Fibroblast of mammary gland (primary cell): ENCODE data around the gene CDK11A.

Experiments
- DNase-seq: peaks from one replicate; pipeline ENCODE4 v3.0.0-alpha.2; 2010; ENCODE audit warnings: low read depth
- H3K4me3 ChIP-seq: 2 replicates; pipeline ENCODE4 v1.5.1; 2011; ENCODE audit warnings: low read depth, mild to moderate bottlenecking, low read length, moderate library complexity; ENCODE audit not compliant: control insufficient read depth
- TF ChIP-seq, protein P1 (sequence below): conservative IDR thresholded peaks from 2 replicates; pipeline ENCODE4 v1.5.1; 2011; ENCODE audit warnings: low read depth, low read length, inconsistent platforms; ENCODE audit not compliant: control insufficient read depth, insufficient read depth

CDK11A gene

DNA sequence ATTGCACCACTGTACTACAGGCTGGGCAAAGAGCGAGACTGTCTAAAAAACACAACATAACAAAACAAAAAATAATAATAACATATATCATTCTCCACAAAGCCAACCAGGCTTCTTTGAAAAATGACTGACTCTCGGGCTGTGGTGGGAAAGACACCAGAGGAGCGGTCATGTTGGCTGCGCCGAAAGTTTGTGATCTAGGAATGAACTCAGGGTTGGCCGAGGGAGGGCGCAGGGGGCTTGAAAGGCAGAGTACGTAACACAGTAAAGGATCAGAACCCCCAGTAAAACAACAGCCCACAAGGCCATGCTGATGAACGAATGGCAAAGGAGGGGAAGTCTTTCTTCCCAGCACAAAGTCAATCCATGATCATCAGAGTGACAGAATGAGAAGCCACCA lies 36.3 kb downstream of the CDK11A start:
- no peak for DNase-seq
- no peak overlapping the region for H3K4me3 ChIP-seq
- TF ChIP-seq, protein P1, sequence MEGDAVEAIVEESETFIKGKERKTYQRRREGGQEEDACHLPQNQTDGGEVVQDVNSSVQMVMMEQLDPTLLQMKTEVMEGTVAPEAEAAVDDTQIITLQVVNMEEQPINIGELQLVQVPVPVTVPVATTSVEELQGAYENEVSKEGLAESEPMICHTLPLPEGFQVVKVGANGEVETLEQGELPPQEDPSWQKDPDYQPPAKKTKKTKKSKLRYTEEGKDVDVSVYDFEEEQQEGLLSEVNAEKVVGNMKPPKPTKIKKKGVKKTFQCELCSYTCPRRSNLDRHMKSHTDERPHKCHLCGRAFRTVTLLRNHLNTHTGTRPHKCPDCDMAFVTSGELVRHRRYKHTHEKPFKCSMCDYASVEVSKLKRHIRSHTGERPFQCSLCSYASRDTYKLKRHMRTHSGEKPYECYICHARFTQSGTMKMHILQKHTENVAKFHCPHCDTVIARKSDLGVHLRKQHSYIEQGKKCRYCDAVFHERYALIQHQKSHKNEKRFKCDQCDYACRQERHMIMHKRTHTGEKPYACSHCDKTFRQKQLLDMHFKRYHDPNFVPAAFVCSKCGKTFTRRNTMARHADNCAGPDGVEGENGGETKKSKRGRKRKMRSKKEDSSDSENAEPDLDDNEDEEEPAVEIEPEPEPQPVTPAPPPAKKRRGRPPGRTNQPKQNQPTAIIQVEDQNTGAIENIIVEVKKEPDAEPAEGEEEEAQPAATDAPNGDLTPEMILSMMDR: no peak

DNA sequence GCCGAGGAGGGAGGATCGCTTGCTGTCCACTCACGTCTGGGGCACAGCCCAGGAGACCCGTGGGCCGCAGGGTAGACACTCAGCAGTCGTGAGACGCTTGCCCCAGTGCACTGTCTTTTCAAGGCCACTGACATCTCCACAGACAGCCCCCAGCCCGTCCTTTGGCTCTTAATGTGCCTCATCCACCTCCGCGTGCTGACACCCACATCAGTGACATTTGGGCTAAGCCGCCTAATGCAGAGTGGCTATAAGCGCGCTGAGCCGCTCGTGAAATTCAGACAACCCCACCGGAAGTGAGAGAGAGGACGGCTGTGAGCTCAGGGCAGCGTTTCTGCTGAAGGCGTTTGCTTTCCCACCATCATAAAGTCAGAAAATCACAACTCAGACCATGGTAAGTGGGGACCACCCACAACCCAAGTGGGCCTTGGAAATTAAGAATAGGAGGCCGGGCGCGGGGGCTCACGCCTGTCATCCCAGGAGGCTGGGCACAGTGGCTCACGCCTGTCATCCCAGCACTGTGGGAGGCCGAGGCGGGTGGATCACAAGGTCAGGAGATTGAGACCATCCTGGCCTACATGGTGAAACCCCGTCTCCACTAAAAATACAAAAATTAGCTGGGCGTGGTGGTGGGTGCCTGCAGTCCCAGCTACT lies 40.0 kb downstream of the CDK11A start:
- TF ChIP-seq, protein P1: no peak
- DNase-seq: no peak
- H3K4me3 ChIP-seq: no peak overlapping the region

DNA sequence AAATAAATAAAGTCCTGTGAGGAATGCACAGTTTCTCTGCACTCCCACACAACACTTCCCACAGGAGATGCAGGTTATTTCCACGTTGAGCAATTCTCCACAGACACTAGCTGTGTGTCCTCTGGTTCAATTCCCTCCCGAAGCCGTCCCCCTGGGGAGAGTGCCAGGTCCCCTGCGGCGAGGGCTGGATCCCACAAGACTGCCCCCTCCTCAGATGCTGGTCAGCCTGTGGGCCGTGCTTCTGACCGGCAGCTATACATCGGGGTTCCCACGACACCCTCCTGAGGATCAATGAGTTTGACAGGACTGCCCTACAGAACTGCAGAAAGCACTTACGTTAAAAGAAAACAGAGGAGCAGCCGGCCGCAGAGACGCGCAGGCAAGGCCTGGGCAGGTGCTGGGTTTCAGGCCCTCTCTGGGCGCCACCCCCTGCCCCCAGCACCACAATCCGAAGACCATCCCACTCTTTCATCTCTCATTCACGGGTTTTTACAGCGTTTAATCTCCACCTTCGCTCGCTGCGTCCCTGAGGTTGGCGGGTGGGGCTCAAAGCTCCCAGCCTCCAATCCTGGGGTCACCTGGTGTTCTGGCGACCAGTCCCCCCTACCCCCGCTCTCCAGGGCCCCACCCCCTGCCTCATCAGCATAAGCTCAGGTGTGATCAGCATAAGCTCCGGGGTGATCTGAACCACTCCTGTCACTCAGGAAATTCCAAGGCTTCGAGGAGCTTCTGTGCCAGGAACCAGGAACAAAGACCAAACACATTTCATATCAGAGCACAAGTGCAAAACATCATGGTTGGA lies 40.9 kb downstream of the CDK11A start:
- TF ChIP-seq, protein P1: no peak
- DNase-seq: no peak

DNA sequence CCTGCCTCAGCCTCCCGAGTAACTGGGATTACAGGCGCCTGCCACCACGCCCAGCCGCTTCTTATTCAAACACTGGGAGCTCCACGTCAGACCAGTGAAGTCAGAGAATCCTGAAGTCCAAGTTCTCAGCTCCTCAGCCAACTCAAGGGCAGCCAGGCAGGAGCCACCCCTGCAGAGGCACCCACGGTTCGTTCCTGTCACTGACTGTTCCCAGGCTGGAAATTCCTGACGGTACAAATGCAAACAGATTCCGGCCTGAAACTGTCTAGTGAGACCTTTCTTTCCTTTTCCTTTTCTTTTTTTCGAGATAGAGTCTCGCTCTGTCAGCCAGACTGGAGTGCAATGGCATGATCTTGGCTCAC lies 43.3 kb downstream of the CDK11A start:
- H3K4me3 ChIP-seq: no peak overlapping the region
- peak; percentile 14 for DNase-seq
- TF ChIP-seq, protein P1: no peak

More for the DNA sequence above, 40.9 kb downstream of the CDK11A start:
- no peak overlapping the region for H3K4me3 ChIP-seq

DNA sequence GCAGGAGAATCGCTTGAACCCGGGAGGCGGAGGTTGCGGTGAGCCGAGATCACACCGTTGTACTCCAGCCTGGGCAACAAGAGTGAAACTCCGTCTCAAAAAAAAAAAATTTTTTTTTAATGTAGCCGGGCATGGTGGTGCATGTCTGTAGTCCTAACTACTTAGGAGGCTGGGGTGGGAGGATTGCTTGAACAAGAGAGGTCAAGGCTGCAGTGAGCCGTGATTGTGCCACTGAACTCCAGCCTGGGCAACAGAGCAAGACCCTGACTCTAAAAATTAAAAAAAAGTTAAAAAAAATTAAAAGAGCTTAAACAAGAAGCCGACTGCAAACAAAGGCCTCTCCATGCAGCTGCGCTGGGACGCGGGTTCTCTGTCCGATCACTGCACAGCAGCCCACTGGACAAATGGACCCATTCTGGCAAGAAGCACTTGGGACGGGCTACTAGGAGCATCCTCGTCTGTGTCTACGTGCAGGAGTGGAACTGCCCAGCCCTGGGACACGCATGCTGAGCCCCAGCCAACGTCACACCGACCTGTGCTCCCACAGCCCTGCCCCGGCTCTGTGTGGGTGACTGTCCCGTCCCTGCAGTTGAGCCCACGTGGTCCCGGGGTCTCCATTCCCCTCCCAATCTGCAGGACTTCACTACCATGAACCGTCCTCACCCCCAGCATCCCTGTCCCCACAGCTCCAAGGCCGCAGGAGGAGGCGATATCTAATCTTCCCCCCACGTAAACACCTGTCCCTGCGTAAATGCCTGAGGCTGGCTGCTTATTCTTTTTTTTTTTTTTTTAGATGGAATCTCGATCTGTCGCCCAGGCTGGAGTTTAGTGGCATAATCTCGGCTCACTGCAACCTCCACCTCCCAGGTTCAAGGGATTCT lies 43.9 kb downstream of the CDK11A start:
- no peak overlapping the region for H3K4me3 ChIP-seq
- DNase-seq: no peak
- TF ChIP-seq, protein P1: no peak

DNA sequence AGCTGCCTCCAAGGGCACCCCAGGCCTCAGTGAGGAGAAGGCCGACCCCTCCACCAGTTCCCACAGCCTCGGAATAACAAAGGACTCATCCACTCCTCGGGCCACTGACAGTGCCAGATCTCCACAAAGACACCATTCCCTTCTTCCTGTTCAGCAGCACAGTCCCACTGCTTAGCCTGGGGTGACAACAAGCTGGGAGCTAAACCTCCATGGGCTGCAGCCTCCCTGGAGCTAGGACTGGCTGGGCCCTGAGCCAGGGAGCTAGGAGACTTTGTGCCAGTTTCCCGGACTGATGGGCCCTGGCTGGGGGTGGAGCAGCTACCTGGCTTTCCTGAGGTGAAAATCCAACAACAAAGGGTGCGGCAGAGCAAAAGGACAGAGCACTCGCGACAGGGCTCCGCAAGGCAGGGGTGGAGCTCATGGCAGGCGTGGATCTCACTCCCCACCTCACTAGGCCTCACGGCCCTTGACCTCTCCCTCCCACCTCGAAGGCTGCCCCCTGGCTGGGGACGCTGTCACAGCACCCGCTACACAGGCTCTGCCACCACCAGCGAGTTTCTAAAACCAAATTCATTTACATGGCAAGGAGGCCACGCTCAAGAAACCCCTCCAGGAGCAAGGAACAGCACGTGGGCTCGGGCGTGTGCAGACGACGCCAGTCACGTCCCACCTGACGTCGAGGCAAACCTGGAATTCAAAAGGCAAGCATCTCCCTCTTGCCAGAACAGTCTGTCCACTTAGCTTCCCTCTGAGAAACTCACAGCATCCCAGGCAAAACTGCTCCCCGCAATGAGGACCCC lies 45.4 kb downstream of the CDK11A start:
- DNase-seq: peak; percentile 18
- TF ChIP-seq, protein P1: peak; percentile 42
- H3K4me3 ChIP-seq: no peak overlapping the region
